ENCODE results near the gene LINC01488.

- TF ChIP-seq JUND (IDR thresholded peaks at IDR 0.05), result no peak
- TF ChIP-seq ZNF274 (IDR thresholded peaks at IDR 0.05; ENCODE audit: low read depth, low read length), result no peak
- TF ChIP-seq EGR1 (IDR thresholded peaks at IDR 0.05; ENCODE audit: low read depth), result no peak
- TF ChIP-seq CTCF (IDR thresholded peaks at IDR 0.05 in 2 of 3, conservative IDR thresholded peaks at IDR 0.05 in 1 of 3; ENCODE audit: borderline replicate concordance in 1 of 3, insufficient read depth in 1 of 3, low read depth in 2 of 3, low read length in 2 of 3), result no peak
- no peak for TF ChIP-seq POLR2A (IDR thresholded peaks at IDR 0.05; ENCODE audit: borderline replicate concordance, extremely low read depth, insufficient read depth, insufficient read length)
- no peak for TF ChIP-seq CEBPB (IDR thresholded peaks at IDR 0.05; ENCODE audit: low read depth)
These were observed 31.2 kb upstream of the LINC01488 start for GRCh38 chr11:69450064-69450856.
